CD4-positive, alpha-beta T cell (primary cell): ENCODE measurements around the gene RNF175. TPM values are rescaled to one million over a fixed set of nuclear protein-coding genes. Genes with fewer than 3 reads are reported as not detected.

ENCODE experiments used
- ATAC-seq: fragments of 200-7000 bp; cut with Tn5 transposase; one replicate; pipeline ENCODE4 v1.10.0; 2022; ENCODE audit warnings: mild to moderate bottlenecking; ENCODE audit not compliant: poor library complexity
- CTCF ChIA-PET: fragments of 350-600 bp; sonication (Branson Sonifier 250); formaldehyde crosslinking; loops from one replicate; lab custom pipeline; 2021; ENCODE audit warnings: antibody characterized with exemption, inconsistent platforms; lab: Charles Lee
- POLR2A ChIA-PET: fragments of 350-600 bp; sonication (Branson Sonifier 250); formaldehyde crosslinking; loops from one replicate; lab custom pipeline; 2021; ENCODE audit warnings: antibody characterized with exemption, inconsistent platforms; lab: Charles Lee
- DNase-seq, 14 experiments: peaks; one replicate each; pipeline ENCODE4 v3.0.0-alpha.2; 2013 to 2020; ENCODE audit warnings: mixed read lengths in 2 of 14
- H3K27ac ChIP-seq, 2 donors: one replicate each; pipeline versions ENCODE4 v1.5.1 to v1.7.0; 2013; ENCODE audit warnings: low read length in 2 of 2, low read depth in 1 of 2, mild to moderate bottlenecking in 1 of 2
- H3K27me3 ChIP-seq, 2 experiments: 1 replicate in 1 of 2; 2 replicates in 1 of 2; pipeline versions ENCODE4 v1.6.1 to v1.7.0; 2013; ENCODE audit warnings: low read length in 2 of 2, control low read depth in 1 of 2, mild to moderate bottlenecking in 1 of 2, moderate library complexity in 1 of 2; ENCODE audit not compliant: insufficient read depth in 2 of 2, control insufficient read depth in 1 of 2
- H3K36me3 ChIP-seq: one replicate; pipeline ENCODE4 v1.6.1; 2013; ENCODE audit warnings: low read length, control low read depth; ENCODE audit not compliant: insufficient read depth
- H3K4me1 ChIP-seq: one replicate; pipeline ENCODE4 v1.6.1; 2013; ENCODE audit warnings: low read length, control low read depth; ENCODE audit not compliant: insufficient read depth
- H3K4me3 ChIP-seq: one replicate; pipeline ENCODE4 v1.5.1; 2013; ENCODE audit warnings: mild to moderate bottlenecking, low read length, moderate library complexity
- H3K9me3 ChIP-seq, 2 experiments: 1 replicate in 1 of 2; 2 replicates in 1 of 2; pipeline versions ENCODE4 v1.6.1 to v1.7.0; 2013; ENCODE audit warnings: low read length in 2 of 2, mild to moderate bottlenecking in 2 of 2, control low read depth in 1 of 2, moderate library complexity in 1 of 2; ENCODE audit not compliant: control insufficient read depth in 1 of 2, insufficient read depth in 1 of 2
- H3K27ac Mint-ChIP-seq: one replicate; pipeline ENCODE4 v1.8.0; 2020; ENCODE audit warnings: mixed read lengths
- H3K27me3 Mint-ChIP-seq: one replicate; pipeline ENCODE4 v1.8.0; 2021; ENCODE audit warnings: mixed read lengths
- H3K36me3 Mint-ChIP-seq: one replicate; pipeline ENCODE4 v1.8.0; 2021; ENCODE audit warnings: low read depth, mixed read lengths
- H3K4me1 Mint-ChIP-seq: one replicate; pipeline ENCODE4 v1.8.0; 2021; ENCODE audit warnings: low read depth, mixed read lengths
- H3K4me3 Mint-ChIP-seq: one replicate; pipeline ENCODE4 v1.8.0; 2020; ENCODE audit warnings: mild to moderate bottlenecking, mixed read lengths
- H3K9me3 Mint-ChIP-seq: one replicate; pipeline ENCODE4 v1.8.0; 2020; ENCODE audit warnings: mixed read lengths
- intact Hi-C, 2 experiments: fragments of 100-400 bp; cut with DNase I in 1 of 2; cut with micrococcal nuclease in 1 of 2; formaldehyde crosslinking; loops; one replicate each; pipeline versions ENCODE4 v1.15.1 to v1.9.0; 2023 to 2025; cut with DNase I, micrococcal nuclease
- total RNA-seq, 174 experiments: library from RNA in 2 of 174; stranded (reverse) in 2 of 174; gene quantifications; one replicate each; pipeline ENCODE4 v1.2.3 and lab custom pipeline; 2021 to 2026
- TF ChIP-seq, protein P1 (sequence below): fragments of 200-600 bp; IDR thresholded peaks from one replicate; pipeline ENCODE4 v1.8.0; 2022; ENCODE audit warnings: antibody characterized with exemption, mild to moderate bottlenecking

Gene RNF175
- total RNA-seq, 2 experiments from 2014 or later: 1.4 to 1.8 TPM

- CTCF ChIA-PET: no interaction called here
- no peak overlapping the region for H3K27ac ChIP-seq
- ATAC-seq (no peak), DNase-seq (no peak)
- H3K4me1 ChIP-seq: no peaks in the 10 kb centered on the region
- no peak overlapping the region for H3K4me3 ChIP-seq
- intact Hi-C loops: no loop called here
- peaks cover 6 to 7% of the 10 kb centered on the region in 2 experiments for H3K27me3 ChIP-seq
- H3K9me3 ChIP-seq: peaks cover 0 to 3% of the 10 kb centered on the region in 2 experiments
- POLR2A ChIA-PET: no interaction called here
- TF ChIP-seq, protein P1, sequence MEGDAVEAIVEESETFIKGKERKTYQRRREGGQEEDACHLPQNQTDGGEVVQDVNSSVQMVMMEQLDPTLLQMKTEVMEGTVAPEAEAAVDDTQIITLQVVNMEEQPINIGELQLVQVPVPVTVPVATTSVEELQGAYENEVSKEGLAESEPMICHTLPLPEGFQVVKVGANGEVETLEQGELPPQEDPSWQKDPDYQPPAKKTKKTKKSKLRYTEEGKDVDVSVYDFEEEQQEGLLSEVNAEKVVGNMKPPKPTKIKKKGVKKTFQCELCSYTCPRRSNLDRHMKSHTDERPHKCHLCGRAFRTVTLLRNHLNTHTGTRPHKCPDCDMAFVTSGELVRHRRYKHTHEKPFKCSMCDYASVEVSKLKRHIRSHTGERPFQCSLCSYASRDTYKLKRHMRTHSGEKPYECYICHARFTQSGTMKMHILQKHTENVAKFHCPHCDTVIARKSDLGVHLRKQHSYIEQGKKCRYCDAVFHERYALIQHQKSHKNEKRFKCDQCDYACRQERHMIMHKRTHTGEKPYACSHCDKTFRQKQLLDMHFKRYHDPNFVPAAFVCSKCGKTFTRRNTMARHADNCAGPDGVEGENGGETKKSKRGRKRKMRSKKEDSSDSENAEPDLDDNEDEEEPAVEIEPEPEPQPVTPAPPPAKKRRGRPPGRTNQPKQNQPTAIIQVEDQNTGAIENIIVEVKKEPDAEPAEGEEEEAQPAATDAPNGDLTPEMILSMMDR: no peak
- Mint-ChIP-seq H3K9me3 (no peaks in the 10 kb centered on the region), H3K36me3 (no peaks in the 10 kb centered on the region), H3K27me3 (peaks cover 38% of the 10 kb centered on the region), H3K27ac (no peak overlapping the region), H3K4me3 (no peak overlapping the region), H3K4me1 (no peaks in the 10 kb centered on the region)
- no peaks in the 10 kb centered on the region for H3K36me3 ChIP-seq
Observed at GRCh38 chr4:153776601-153777000, 16.8 kb upstream of the RNF175 start.

GRCh38 chr4:153773236-153773690, 13.4 kb upstream of the RNF175 start:
- no peak for ATAC-seq
- H3K9me3 ChIP-seq: no peaks in the 10 kb centered on the region
- no peak overlapping the region for H3K27ac Mint-ChIP-seq
- ChIA-PET POLR2A (no interaction called here), CTCF (interaction anchor here (0.5 kb wide), 1 partner anchor 14 kb away, joined by 3 read pairs; no protein-coding TSS in a partner anchor)
- no peaks in the 10 kb centered on the region for H3K36me3 Mint-ChIP-seq
- H3K4me3 ChIP-seq: no peak overlapping the region
- intact Hi-C loops: no loop called here
- H3K27ac ChIP-seq: no peak overlapping the region
- no peaks in the 10 kb centered on the region for H3K9me3 Mint-ChIP-seq
- no peak for DNase-seq
- peaks cover 20% of the 10 kb centered on the region for H3K27me3 Mint-ChIP-seq
- no peaks in the 10 kb centered on the region for H3K4me1 Mint-ChIP-seq
- H3K36me3 ChIP-seq: no peaks in the 10 kb centered on the region
- peaks cover 3 to 10% of the 10 kb centered on the region in 2 experiments for H3K27me3 ChIP-seq
- H3K4me3 Mint-ChIP-seq: no peak overlapping the region
- TF ChIP-seq, protein P1: no peak
- no peaks in the 10 kb centered on the region for H3K4me1 ChIP-seq

GRCh38 chr4:153771046-153771445, 11.2 kb upstream of the RNF175 start:
- no peaks in the 10 kb centered on the region for H3K4me1 ChIP-seq
- intact Hi-C loops: no loop called here
- no peaks in the 10 kb centered on the region for H3K9me3 ChIP-seq
- H3K27ac Mint-ChIP-seq: no peak overlapping the region
- DNase-seq (no peak), ATAC-seq (no peak)
- H3K36me3 ChIP-seq: no peaks in the 10 kb centered on the region
- no peak overlapping the region for H3K4me3 ChIP-seq
- H3K9me3 Mint-ChIP-seq: no peaks in the 10 kb centered on the region
- TF ChIP-seq, protein P1: no peak
- H3K27me3 Mint-ChIP-seq: peaks cover 12% of the 10 kb centered on the region
- CTCF ChIA-PET: no interaction called here
- POLR2A ChIA-PET: no interaction called here
- H3K27ac ChIP-seq: no peak overlapping the region
- H3K4me3 Mint-ChIP-seq: no peak overlapping the region
- no peaks in the 10 kb centered on the region for H3K4me1 Mint-ChIP-seq
- H3K36me3 Mint-ChIP-seq: no peaks in the 10 kb centered on the region
- H3K27me3 ChIP-seq: peaks cover 4 to 5% of the 10 kb centered on the region in 2 experiments
